ENCODE measurements around the gene POU3F3. TPM values are rescaled to one million over a fixed set of nuclear protein-coding genes. Genes with fewer than 3 reads are reported as not detected.

Gene POU3F3
- total and polyA plus RNA-seq, 4 donors: 0.23 TPM; not detected in 3

DNA sequence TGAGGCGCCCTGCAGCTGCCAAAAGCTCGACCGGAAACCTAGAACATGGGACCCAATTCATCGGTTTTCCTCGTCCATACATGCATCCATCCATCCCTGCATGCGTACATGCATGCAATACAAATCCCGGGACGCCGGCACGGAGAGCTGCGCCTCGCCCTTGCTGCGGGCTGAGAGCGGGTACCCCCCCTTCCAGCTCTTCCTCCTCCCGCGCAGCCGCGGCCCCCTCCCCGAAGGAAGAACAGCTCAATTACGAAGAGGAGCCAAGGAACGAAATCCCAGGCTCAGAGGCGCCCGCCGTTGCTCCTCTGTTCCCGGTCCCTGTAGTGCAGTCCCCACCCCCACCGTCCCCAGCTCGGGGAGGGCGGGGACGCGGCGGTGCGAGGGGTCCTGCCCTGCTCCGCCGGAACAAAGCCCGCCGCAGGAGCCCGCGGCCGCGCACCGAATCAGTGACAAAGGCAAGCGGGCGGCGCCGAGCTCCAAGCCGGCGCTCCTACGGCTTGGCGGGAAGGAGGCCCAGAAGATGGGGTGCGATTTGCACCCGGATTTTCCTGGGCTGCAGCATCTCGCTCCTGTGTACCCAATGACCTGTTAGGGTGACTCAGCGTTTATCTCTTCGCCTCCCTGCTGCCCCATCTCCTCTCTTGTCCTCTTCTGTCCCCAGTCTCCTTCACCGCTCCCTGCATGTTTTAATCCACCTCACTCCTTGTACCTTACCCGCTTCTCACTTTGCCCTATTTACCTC, 8.9 kb upstream of the POU3F3 start:
- no peak overlapping the region for H3K9ac ChIP-seq (ENCODE audit: insufficient read depth in 1 of 2, low read length in 2 of 2)
- peaks cover 0 to 11% (median 6%) of the 10 kb centered on the region in 5 donors for H3K4me1 ChIP-seq (ENCODE audit: control insufficient read depth in 5 of 5, insufficient read depth in 5 of 5, low read length in 5 of 5)
- H3K27ac ChIP-seq (ENCODE audit: low read depth in 1 of 2, low read length in 1 of 2): no peak overlapping the region
- ATAC-seq (ENCODE audit: insufficient read depth, low FRiP score): no peak
- WGBS, 2 donors: 2 to 3% methylated on average over 45 to 56 of the region's 56 CpGs
- peak in 1 of 3 donors; percentile 3 for DNase-seq
- H3K36me3 ChIP-seq (ENCODE audit: control insufficient read depth in 4 of 4, insufficient read depth in 4 of 4, low read length in 4 of 4): no peaks in the 10 kb centered on the region
- H3K27me3 ChIP-seq (ENCODE audit: control insufficient read depth in 3 of 3, insufficient read depth in 3 of 3, low read length in 2 of 3): peaks cover 27 to 95% (median 84%) of the 10 kb centered on the region in 3 donors
- H3K4me3 ChIP-seq: no peak overlapping the region
- peaks cover 0 to 8% (median 0%) of the 10 kb centered on the region in 4 donors for H3K9me3 ChIP-seq (ENCODE audit: control insufficient read depth in 4 of 4, insufficient read depth in 3 of 4, low read length in 3 of 4)
- TF ChIP-seq CTCF (IDR thresholded peaks at IDR 0.05; ENCODE audit: control extremely low read depth, extremely low read depth): no peak

GRCh38 chr2:104845552-104845931, 8.4 kb upstream of the POU3F3 start:
- Histone ChIP-seq H3K4me3 (no peak overlapping the region), H3K27me3 (ENCODE audit: control insufficient read depth in 3 of 3, insufficient read depth in 3 of 3, low read length in 2 of 3) (peaks cover 29 to 97% (median 90%) of the 10 kb centered on the region in 3 donors), H3K4me1 (ENCODE audit: control insufficient read depth in 5 of 5, insufficient read depth in 5 of 5, low read length in 5 of 5) (peaks cover 0 to 11% (median 6%) of the 10 kb centered on the region in 5 donors), H3K36me3 (ENCODE audit: control insufficient read depth in 4 of 4, insufficient read depth in 4 of 4, low read length in 4 of 4) (no peaks in the 10 kb centered on the region), H3K9ac (ENCODE audit: insufficient read depth in 1 of 2, low read length in 2 of 2) (no peak overlapping the region), H3K27ac (ENCODE audit: low read depth in 1 of 2, low read length in 1 of 2) (no peak overlapping the region), H3K9me3 (ENCODE audit: control insufficient read depth in 4 of 4, insufficient read depth in 3 of 4, low read length in 3 of 4) (peaks cover 0 to 8% (median 0%) of the 10 kb centered on the region in 4 donors)
- WGBS, 2 donors: 5 to 8% methylated on average over 13 of the region's 13 CpGs
- no peak for ATAC-seq (ENCODE audit: insufficient read depth, low FRiP score)
- TF ChIP-seq CTCF (IDR thresholded peaks at IDR 0.05; ENCODE audit: control extremely low read depth, extremely low read depth): no peak
- peak in 1 of 3 donors; percentile 8 for DNase-seq

DNA sequence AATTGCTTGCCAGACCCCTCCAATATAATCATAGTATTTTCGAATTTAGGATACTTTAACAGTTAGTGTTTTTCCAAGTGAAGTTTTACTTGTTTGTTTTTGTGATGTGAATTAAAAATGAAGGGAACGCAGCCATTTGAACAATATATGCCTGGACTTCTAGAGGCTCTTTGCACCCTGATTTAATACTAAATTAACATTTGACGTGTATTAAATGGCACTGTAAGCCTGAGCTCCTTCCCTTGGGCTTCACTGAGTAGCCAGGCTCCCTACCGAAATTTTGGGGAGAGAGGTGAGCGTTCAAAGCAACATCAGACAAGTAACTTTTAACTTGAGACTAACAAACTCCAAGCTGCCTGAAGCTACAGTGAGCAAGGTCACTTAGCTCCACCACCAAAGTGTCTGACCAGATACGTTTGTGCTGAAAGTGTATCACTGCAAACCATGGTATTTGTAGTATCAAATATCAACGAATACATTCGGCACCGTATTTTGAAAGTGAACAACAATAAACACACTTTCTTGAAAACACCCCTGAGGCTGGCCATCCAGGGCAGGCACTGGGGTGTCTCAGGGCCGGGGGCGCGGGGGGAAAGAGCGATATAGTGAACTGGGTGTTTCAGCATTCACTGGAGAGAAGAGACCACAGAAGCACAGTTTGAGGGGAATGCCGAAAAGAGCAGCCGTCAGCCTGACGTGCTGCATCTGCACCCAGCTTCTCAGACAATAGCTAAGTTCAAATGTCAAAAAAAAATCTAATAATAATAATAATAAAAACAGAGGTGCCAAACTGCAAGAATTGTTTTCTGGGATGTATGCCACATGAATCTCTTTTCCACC, 7.7 kb upstream of the POU3F3 start:
- 8 to 10% methylated on average over 16 of the region's 16 CpGs for WGBS, 2 donors
- TF ChIP-seq CTCF (IDR thresholded peaks at IDR 0.05; ENCODE audit: control extremely low read depth, extremely low read depth): no peak
- H3K4me1 ChIP-seq (ENCODE audit: control insufficient read depth in 5 of 5, insufficient read depth in 5 of 5, low read length in 5 of 5): peaks cover 0 to 11% (median 6%) of the 10 kb centered on the region in 5 donors
- H3K9ac ChIP-seq (ENCODE audit: insufficient read depth in 1 of 2, low read length in 2 of 2): no peak overlapping the region
- H3K36me3 ChIP-seq (ENCODE audit: control insufficient read depth in 4 of 4, insufficient read depth in 4 of 4, low read length in 4 of 4): no peaks in the 10 kb centered on the region
- peaks cover 31 to 97% (median 92%) of the 10 kb centered on the region in 3 donors for H3K27me3 ChIP-seq (ENCODE audit: control insufficient read depth in 3 of 3, insufficient read depth in 3 of 3, low read length in 2 of 3)
- no peak overlapping the region for H3K27ac ChIP-seq (ENCODE audit: low read depth in 1 of 2, low read length in 1 of 2)
- no peak overlapping the region for H3K4me3 ChIP-seq
- H3K9me3 ChIP-seq (ENCODE audit: control insufficient read depth in 4 of 4, insufficient read depth in 3 of 4, low read length in 3 of 4): peaks cover 0 to 8% (median 0%) of the 10 kb centered on the region in 4 donors
- peak in 1 of 3 donors; percentile 32 for DNase-seq
- no peak for ATAC-seq (ENCODE audit: insufficient read depth, low FRiP score)
